HUES6 (cell line): Measurements from ENCODE around the gene VPS37D.
A peak's percentile ranks its signal among the peaks of the same experiment; 100 is the strongest.
"Not testable (repeated sequence)": the region's sequence is repeated elsewhere in the genome, so short reads cannot be mapped to it uniquely, and the experiment has no call there.

ENCODE experiments used
- H3K27ac ChIP-seq: 2 replicates; pipeline ENCODE4 v1.7.0; 2013; ENCODE audit warnings: low read depth, mild to moderate bottlenecking, low read length, inconsistent platforms
- H3K27me3 ChIP-seq: 2 replicates; pipeline ENCODE4 v1.6.1; 2013; ENCODE audit warnings: low read length; ENCODE audit not compliant: control insufficient read depth, insufficient read depth
- H3K36me3 ChIP-seq: 2 replicates; pipeline ENCODE4 v1.6.1; 2013; ENCODE audit warnings: low read length; ENCODE audit not compliant: control insufficient read depth, insufficient read depth
- H3K4me1 ChIP-seq: 2 replicates; pipeline ENCODE4 v1.6.1; 2013; ENCODE audit warnings: low read length; ENCODE audit not compliant: control insufficient read depth, insufficient read depth
- H3K4me3 ChIP-seq: 2 replicates; pipeline ENCODE4 v1.5.1; 2013; ENCODE audit warnings: low read depth, low read length
- H3K9ac ChIP-seq: one replicate; pipeline ENCODE4 v1.6.1; 2013; ENCODE audit warnings: mild to moderate bottlenecking, low read length
- H3K9me3 ChIP-seq: 2 replicates; pipeline ENCODE4 v1.6.1; 2013; ENCODE audit warnings: low read depth, low read length; ENCODE audit not compliant: control insufficient read depth, insufficient read depth

Gene VPS37D

GRCh38 chr7:73646785-73647724 is 20.6 kb upstream of the VPS37D start:
- Histone ChIP-seq H3K9ac (peak overlapping the region; percentile 22), H3K9me3 (peaks cover under 1% of the 10 kb centered on the region; the same call in 1 of the 2 replicates), H3K27me3 (peaks cover 62% of the 10 kb centered on the region), H3K4me1 (peaks cover 20% of the 10 kb centered on the region), H3K27ac (no peak overlapping the region), H3K4me3 (peak overlapping the region; percentile 74), H3K36me3 (no peaks in the 10 kb centered on the region)

- H3K4me1 ChIP-seq, result peaks cover 20% of the 10 kb centered on the region
- H3K9me3 ChIP-seq, result no peaks in the 10 kb centered on the region
- peaks cover 66% of the 10 kb centered on the region for H3K27me3 ChIP-seq
- no peak overlapping the region for H3K27ac ChIP-seq
- H3K36me3 ChIP-seq, result no peaks in the 10 kb centered on the region
- peak overlapping the region; percentile 45 for H3K9ac ChIP-seq
- peak overlapping the region; percentile 74 for H3K4me3 ChIP-seq
These were observed 19.7 kb upstream of the VPS37D start for GRCh38 chr7:73647725-73648592.

GRCh38 chr7:73648593-73649332 is 18.9 kb upstream of the VPS37D start:
- H3K9me3 ChIP-seq, result no peaks in the 10 kb centered on the region
- H3K36me3 ChIP-seq, result no peaks in the 10 kb centered on the region
- H3K4me3 ChIP-seq, result peak overlapping the region; percentile 74
- no peak overlapping the region for H3K27ac ChIP-seq
- H3K9ac ChIP-seq, result no peak overlapping the region
- peaks cover 20% of the 10 kb centered on the region for H3K4me1 ChIP-seq
- H3K27me3 ChIP-seq, result peaks cover 66% of the 10 kb centered on the region

GRCh38 chr7:73649576-73649975 is 18.1 kb upstream of the VPS37D start:
- H3K9me3 ChIP-seq, result no peaks in the 10 kb centered on the region
- peaks cover 66% of the 10 kb centered on the region for H3K27me3 ChIP-seq
- H3K27ac ChIP-seq, result no peak overlapping the region
- no peak overlapping the region for H3K4me3 ChIP-seq
- H3K4me1 ChIP-seq, result peaks cover 20% of the 10 kb centered on the region
- H3K36me3 ChIP-seq, result no peaks in the 10 kb centered on the region
- H3K9ac ChIP-seq, result no peak overlapping the region

GRCh38 chr7:73650524-73650923 is 17.1 kb upstream of the VPS37D start:
- no peak overlapping the region for H3K4me3 ChIP-seq
- no peak overlapping the region for H3K27ac ChIP-seq
- no peaks in the 10 kb centered on the region for H3K9me3 ChIP-seq
- H3K36me3 ChIP-seq, result no peaks in the 10 kb centered on the region
- H3K9ac ChIP-seq, result no peak overlapping the region
- H3K27me3 ChIP-seq, result peaks cover 64% of the 10 kb centered on the region
- H3K4me1 ChIP-seq, result peaks cover 20% of the 10 kb centered on the region

GRCh38 chr7:73652541-73652949 is 15.1 kb upstream of the VPS37D start:
- Histone ChIP-seq H3K27me3 (peaks cover 46% of the 10 kb centered on the region), H3K9me3 (no peaks in the 10 kb centered on the region), H3K4me1 (peaks cover 6% of the 10 kb centered on the region; the same call in 1 of the 2 replicates), H3K9ac (no peak overlapping the region), H3K36me3 (no peaks in the 10 kb centered on the region), H3K4me3 (no peak overlapping the region), H3K27ac (no peak overlapping the region)

- not testable (repeated sequence) for H3K9me3 ChIP-seq, H3K36me3 ChIP-seq, H3K4me1 ChIP-seq, H3K4me3 ChIP-seq, H3K27ac ChIP-seq, H3K9ac ChIP-seq
- H3K27me3 ChIP-seq, result peaks cover 19% of the 10 kb centered on the region
These were observed 12.3 kb upstream of the VPS37D start for GRCh38 chr7:73655309-73655708.

GRCh38 chr7:73659983-73660382 is 7.6 kb upstream of the VPS37D start:
- Histone ChIP-seq H3K9me3 (peaks cover 3% of the 10 kb centered on the region; the same call in 1 of the 2 replicates), H3K27me3 (no peaks in the 10 kb centered on the region; the same call in 1 of the 2 replicates), H3K27ac (no peak overlapping the region), H3K9ac (no peak overlapping the region), H3K36me3 (no peaks in the 10 kb centered on the region), H3K4me3 (no peak overlapping the region), H3K4me1 (0 out of 2 replicates have a peak, but pooled peaks cover 2% of the 10 kb centered on the region)

GRCh38 chr7:73660594-73660993 is 7.0 kb upstream of the VPS37D start:
- H3K4me3 ChIP-seq, H3K27ac ChIP-seq, H3K27me3 ChIP-seq, H3K9me3 ChIP-seq, H3K9ac ChIP-seq, H3K36me3 ChIP-seq, H3K4me1 ChIP-seq: not testable (repeated sequence)

GRCh38 chr7:73663033-73663432 is 4.6 kb upstream of the VPS37D start:
- Histone ChIP-seq H3K27me3 (no peaks in the 10 kb centered on the region; the same call in 1 of the 2 replicates), H3K27ac (no peak overlapping the region), H3K36me3 (no peaks in the 10 kb centered on the region), H3K4me1 (peaks cover 9% of the 10 kb centered on the region; the same call in 1 of the 2 replicates), H3K4me3 (no peak overlapping the region), H3K9me3 (peaks cover 3% of the 10 kb centered on the region; the same call in 1 of the 2 replicates), H3K9ac (no peak overlapping the region)
